ENCODE data around the gene KCNT1. TPM values are rescaled to one million over a fixed set of nuclear protein-coding genes. Genes with fewer than 3 reads are reported as not detected.

KCNT1 gene
- total RNA-seq, 1 donor from 2014 or later, result not detected

DNA sequence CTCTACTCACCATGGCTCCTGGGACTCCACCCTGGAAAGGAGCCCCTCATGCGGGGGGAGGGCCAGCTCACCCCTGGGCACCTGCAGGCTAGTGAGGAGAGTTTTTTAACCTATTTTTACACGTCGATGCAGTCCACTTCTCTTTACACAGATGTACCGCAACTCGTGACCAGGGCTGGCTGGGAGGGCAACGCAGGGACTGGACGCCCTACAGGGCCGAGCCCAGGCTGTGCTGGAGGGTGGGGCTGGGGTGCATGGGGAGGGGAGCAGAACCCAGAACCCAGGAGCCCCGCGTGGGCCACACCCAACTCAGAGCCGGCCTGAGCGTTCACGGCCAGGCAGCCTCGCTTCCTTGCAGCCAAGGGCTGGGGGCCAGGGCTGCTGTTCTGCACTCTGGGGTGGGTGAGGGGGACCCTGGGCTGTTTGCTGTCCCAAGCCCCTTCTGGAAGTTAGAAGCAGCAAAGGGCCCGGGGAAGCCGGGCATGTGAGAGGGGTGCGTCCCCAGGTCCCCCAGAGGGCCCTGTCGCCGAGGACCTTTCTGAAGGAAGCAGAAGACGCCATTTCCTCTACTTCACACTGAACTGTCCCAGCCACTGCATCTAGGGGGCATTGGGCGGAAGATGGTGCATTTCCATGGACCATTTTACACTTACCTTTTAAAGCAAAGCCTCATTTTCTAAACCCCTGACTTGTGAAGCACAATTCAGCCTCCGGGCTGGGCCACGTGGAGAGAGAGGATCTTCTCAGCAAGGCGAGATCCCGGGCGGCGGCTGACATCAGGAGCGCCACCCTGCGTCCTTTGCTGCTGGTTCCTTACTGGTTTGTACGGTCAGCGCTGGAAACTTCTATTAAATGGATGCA lies 90.5 kb downstream of the KCNT1 start:
- no peak for DNase-seq
- Mint-ChIP-seq H3K4me1 (no peaks in the 10 kb centered on the region), H3K36me3 (ENCODE audit: low read depth) (no peaks in the 10 kb centered on the region), H3K27me3 (peaks cover 3% of the 10 kb centered on the region), H3K9me3 (no peaks in the 10 kb centered on the region), H3K4me3 (no peak overlapping the region), H3K27ac (no peak overlapping the region)
- intact Hi-C loops (cut with micrococcal nuclease), result no loop called here
- ChIA-PET POLR2A (no interaction called here), CTCF (no interaction called here)
- ATAC-seq (ENCODE audit: low read depth), result no peak
- TF ChIP-seq, protein P1, sequence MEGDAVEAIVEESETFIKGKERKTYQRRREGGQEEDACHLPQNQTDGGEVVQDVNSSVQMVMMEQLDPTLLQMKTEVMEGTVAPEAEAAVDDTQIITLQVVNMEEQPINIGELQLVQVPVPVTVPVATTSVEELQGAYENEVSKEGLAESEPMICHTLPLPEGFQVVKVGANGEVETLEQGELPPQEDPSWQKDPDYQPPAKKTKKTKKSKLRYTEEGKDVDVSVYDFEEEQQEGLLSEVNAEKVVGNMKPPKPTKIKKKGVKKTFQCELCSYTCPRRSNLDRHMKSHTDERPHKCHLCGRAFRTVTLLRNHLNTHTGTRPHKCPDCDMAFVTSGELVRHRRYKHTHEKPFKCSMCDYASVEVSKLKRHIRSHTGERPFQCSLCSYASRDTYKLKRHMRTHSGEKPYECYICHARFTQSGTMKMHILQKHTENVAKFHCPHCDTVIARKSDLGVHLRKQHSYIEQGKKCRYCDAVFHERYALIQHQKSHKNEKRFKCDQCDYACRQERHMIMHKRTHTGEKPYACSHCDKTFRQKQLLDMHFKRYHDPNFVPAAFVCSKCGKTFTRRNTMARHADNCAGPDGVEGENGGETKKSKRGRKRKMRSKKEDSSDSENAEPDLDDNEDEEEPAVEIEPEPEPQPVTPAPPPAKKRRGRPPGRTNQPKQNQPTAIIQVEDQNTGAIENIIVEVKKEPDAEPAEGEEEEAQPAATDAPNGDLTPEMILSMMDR (IDR thresholded peaks at IDR 0.05), result no peak

DNA sequence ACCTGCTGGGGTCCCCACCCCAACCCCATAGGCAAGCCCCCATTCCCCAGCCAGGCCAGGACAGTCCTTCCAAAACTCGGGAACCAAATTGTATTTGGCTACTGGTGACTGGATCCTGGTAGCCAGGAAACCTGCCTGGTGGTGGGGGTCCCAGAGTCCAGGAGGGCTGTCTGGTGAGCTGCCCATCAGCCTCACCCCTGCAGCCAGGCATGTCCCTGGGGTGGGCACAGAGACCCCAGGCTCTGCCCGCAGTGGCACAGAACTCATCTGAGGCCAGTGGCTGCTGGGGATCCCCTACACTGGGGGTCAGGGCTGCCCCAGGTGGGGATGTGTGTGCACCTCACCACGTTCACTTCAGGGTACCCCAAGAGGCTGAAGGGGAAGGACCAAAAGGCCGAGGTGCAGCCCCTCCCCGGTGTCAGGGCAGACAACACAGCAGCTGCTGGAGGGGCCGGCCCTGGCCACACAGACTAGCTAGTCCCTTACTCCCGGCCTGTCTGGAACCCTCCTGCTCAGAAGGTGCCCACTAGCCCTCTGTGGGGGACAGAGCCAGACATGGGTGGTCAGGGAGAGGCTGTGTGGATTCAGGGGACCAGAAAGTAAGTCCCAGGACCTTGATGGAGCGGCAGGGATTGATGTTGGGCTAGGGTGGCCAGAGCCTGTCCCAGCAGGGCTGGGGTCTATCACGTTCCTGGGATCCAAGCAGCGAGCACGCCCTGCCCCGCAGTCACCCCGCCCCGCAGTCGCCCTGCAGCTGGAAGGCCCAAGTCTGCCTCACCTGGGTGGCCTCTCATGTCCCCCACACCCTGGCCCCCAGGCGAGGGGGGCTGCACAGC lies 91.5 kb downstream of the KCNT1 start:
- Mint-ChIP-seq H3K4me3 (no peak overlapping the region), H3K36me3 (ENCODE audit: low read depth) (no peaks in the 10 kb centered on the region), H3K4me1 (no peaks in the 10 kb centered on the region), H3K27me3 (peaks cover 4% of the 10 kb centered on the region), H3K27ac (no peak overlapping the region), H3K9me3 (no peaks in the 10 kb centered on the region)
- DNase-seq, result no peak
- CTCF ChIA-PET, result no interaction called here
- ATAC-seq (ENCODE audit: low read depth), result no peak
- intact Hi-C loops (cut with micrococcal nuclease), result no loop called here
- TF ChIP-seq, protein P1 (IDR thresholded peaks at IDR 0.05), result no peak
- POLR2A ChIA-PET, result no interaction called here

DNA sequence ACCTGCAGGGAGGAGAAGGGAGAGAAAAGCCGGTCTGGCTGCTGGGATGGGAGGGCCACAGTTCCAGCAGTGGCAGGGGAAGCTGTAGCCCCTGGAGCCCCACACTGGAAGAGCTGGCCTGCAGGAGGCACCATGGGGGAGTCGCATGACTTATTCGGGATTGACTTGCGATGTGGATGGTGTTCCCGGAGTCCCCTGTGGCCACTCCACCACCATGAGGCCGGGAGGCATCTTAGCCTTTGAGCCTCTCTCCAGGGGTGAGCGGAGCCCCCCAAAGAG lies 92.0 kb downstream of the KCNT1 start:
- no peak overlapping the region for H3K27ac Mint-ChIP-seq
- ChIA-PET CTCF (no interaction called here), POLR2A (no interaction called here)
- DNase-seq (no peak), ATAC-seq (ENCODE audit: low read depth) (no peak)
- intact Hi-C loops (cut with micrococcal nuclease), result no loop called here
- no peak overlapping the region for H3K4me3 Mint-ChIP-seq
- TF ChIP-seq, protein P1 (IDR thresholded peaks at IDR 0.05), result no peak
- H3K9me3 Mint-ChIP-seq, result no peaks in the 10 kb centered on the region
- H3K27me3 Mint-ChIP-seq, result peaks cover 6% of the 10 kb centered on the region
- no peaks in the 10 kb centered on the region for H3K36me3 Mint-ChIP-seq (ENCODE audit: low read depth)
- H3K4me1 Mint-ChIP-seq, result no peaks in the 10 kb centered on the region

DNA sequence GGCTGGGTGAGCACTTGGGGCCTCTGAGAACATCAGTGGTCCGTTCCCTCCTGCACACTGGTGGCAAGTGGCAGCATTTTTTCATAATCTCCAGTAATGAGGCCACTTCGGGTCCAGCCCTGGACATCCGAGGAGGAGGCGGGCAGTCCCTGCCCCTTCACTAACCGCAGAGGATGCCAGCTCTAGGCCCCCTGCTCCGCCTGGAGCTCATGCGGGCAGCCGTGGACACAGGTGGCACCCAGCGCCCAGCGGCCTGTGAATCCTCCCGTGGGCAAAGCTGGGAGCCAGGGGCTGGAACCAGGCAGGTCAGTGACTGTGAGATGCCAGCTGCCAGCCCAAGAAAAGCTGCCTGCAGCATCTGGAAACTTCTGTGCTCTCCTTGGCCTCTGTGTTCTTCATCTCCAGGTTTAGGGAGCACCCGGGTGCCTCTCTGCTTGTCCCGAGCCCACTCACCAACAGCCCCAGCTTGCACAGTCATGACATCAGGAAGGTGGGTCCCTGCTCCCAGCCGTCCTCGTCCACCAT lies 92.4 kb downstream of the KCNT1 start:
- no peak overlapping the region for H3K4me3 Mint-ChIP-seq
- CTCF ChIA-PET, result no interaction called here
- peaks cover 6% of the 10 kb centered on the region for H3K27me3 Mint-ChIP-seq
- H3K36me3 Mint-ChIP-seq (ENCODE audit: low read depth), result no peaks in the 10 kb centered on the region
- H3K4me1 Mint-ChIP-seq, result no peaks in the 10 kb centered on the region
- POLR2A ChIA-PET, result no interaction called here
- H3K27ac Mint-ChIP-seq, result no peak overlapping the region
- no peaks in the 10 kb centered on the region for H3K9me3 Mint-ChIP-seq
- TF ChIP-seq, protein P1 (IDR thresholded peaks at IDR 0.05), result no peak
- intact Hi-C loops (cut with micrococcal nuclease), result no loop called here
- DNase-seq, result no peak
- no peak for ATAC-seq (ENCODE audit: low read depth)

DNA sequence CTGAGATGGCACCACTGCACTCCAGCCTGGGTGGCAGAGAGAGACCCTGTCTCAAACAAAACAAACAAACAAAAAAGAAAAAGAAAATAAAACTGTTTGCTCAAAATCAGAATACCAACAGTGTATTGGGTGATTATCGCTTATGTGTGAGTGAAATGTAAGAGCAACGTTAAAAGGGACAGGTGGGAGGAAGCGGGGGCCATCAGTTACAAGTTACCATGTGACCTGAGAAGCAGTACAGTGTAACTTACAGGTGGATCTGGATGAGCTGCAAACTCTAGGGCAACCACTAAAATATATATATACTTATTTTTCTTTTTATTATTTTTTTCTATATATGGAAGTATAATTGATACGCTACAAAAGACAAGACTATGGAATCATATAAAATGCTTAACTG lies 93.4 kb downstream of the KCNT1 start:
- ATAC-seq (ENCODE audit: low read depth), result no peak

More for the DNA sequence above, 93.4 kb downstream of the KCNT1 start:
- ChIA-PET CTCF (no interaction called here), POLR2A (no interaction called here)
- Mint-ChIP-seq H3K9me3 (no peaks in the 10 kb centered on the region), H3K4me1 (no peaks in the 10 kb centered on the region), H3K36me3 (ENCODE audit: low read depth) (no peaks in the 10 kb centered on the region), H3K27ac (no peak overlapping the region), H3K4me3 (no peak overlapping the region), H3K27me3 (peaks cover 6% of the 10 kb centered on the region)
- TF ChIP-seq, protein P1 (IDR thresholded peaks at IDR 0.05), result no peak
- DNase-seq, result no peak
- intact Hi-C loops (cut with micrococcal nuclease), result no loop called here

Measured in activated B cell treated with CpG ODN at 0.5 μM for 24 hours (primary cell).